NK-92 treated with Interleukin-12 subunit alpha and Interleukin-12 subunit beta, amount 100 ng/mL, for 24 hours (cell line): ENCODE data around the gene TJP1.
"Not testable (repeated sequence)": the region's sequence is repeated elsewhere in the genome, so short reads cannot be mapped to it uniquely, and the experiment has no call there.

Experiments
- DNase-seq: peaks from one replicate; lab custom pipeline; 2025; lab: John Stamatoyannopoulos, UW

TJP1 gene

DNA sequence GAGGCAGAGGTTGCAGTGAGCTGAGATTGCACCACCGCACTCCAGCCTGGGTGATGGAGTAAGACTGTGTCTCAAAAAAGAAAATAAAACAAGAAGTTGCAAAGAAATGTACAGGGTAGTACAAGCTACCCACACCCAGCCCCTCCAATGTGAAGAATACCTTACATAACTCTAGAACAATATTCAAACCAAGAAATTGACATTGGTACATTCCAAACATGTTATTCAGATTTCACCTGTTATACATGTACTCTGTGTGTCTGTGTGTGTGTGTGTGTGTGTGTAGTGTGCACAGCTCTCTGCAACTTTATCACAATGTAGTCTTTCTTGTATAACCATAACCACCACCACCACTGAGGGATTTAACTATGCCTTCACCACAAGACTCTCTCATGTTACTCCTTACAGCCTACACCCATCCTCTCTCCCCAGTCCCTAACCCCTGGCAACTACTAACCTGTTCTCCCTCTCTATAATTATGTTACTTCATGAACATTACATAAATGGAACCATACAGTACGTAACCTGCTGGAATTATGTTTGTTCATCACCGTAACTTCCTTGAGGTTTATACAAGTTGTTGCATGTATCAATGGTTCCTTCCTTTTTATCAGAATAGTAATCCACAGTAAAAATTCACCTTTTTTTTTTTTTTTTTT, 16.2 kb upstream of the TJP1 start:
- no peak for DNase-seq

DNA sequence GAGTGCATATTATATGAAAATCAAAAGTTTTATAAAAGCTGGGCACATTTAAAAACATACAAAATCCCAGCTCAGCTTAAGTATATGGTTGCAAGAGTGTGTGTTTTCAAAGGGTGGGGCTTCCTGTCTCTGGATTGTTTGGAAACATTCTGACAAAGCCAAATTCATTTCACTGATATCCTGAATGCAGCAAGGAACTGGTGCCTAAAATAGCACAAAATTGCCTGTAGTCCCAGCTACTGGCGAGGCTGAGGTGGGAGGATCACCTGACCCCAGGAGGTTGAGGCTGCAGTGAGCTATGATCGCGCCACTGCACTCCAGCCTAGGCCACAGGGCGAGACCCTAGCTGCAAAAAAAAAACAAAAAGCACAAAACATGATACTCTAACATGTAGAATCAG, 13.0 kb upstream of the TJP1 start:
- DNase-seq, result no peak

DNA sequence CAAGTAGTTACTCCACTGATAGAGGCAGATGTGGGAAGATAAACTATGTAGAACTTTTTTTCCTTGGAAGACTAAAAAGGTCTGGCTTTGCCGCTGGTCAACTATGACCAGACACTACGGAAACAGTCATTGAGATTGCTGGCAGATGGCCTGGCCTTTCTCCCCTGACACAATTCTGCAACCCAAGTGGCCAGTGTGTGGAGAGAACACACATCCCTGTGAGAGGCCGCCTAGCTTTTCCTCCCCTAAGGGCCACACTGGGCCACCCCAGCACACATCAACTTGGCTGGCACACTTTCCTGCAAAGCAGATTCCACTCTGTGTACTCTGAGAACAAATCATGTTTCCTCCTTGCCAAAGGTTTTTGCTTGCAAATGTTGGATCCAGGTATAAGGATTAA, 10.4 kb upstream of the TJP1 start:
- no peak for DNase-seq

DNA sequence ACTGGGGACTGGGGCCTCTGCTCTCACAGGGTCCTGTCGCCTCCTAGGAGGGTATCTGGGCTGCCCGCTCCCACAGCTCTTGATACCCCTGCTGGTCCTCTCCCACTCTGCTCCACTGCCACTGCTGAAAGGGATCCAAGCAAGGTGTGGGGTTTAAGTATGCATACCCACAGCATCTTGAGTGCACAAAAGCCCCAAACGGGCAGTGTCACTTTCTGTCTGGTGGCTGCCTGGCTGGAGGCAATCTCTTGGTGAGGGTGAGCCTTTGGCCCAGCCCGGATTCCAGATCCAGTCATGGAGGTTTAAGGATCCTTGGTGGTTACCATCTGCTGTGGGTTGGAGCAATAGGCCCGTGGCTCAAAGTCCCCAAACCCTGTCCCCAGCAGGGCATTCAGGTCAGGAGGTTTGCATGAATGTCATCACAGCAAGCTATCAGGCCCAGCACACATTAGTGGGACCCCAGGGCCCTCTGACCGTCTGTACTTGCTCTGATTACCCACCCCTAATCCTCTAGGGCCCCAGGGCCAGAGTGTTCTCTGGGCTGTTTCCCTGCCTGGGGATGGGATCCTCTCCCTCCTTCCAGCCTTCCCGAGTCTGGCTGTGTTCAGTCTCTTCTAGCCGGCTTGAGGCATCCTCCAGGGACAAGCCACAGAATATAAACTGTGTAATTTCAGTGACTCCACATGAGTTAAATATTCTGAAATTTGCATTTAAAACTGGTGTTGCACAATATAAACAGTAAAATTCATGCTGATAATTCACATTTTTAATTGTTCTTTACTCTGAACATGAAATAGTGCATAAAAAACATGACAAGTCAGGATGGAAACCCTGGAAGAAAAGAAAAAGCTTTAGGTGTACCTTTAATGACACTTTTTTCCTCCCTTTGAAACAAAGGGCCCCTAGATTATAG, 4.9 kb upstream of the TJP1 start:
- DNase-seq, result no peak

DNA sequence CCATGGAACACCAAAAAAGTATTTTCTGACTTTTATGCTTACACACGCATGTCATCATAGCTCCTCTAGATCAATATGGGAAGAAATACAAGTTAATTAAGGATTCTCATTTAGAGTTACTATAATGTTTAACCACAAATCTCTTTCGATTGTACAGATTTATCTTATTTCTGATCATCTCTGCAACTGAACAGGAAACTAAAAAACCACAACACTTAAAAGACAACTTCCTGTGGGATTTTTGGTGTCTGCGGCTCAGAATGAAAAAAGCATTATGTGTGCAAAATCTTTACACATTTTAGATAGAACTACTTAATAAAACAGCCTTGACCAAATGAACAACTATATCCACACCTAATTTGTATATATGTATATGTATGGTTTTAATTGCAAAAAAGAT, 3.0 kb upstream of the TJP1 start:
- DNase-seq, result no peak

DNA sequence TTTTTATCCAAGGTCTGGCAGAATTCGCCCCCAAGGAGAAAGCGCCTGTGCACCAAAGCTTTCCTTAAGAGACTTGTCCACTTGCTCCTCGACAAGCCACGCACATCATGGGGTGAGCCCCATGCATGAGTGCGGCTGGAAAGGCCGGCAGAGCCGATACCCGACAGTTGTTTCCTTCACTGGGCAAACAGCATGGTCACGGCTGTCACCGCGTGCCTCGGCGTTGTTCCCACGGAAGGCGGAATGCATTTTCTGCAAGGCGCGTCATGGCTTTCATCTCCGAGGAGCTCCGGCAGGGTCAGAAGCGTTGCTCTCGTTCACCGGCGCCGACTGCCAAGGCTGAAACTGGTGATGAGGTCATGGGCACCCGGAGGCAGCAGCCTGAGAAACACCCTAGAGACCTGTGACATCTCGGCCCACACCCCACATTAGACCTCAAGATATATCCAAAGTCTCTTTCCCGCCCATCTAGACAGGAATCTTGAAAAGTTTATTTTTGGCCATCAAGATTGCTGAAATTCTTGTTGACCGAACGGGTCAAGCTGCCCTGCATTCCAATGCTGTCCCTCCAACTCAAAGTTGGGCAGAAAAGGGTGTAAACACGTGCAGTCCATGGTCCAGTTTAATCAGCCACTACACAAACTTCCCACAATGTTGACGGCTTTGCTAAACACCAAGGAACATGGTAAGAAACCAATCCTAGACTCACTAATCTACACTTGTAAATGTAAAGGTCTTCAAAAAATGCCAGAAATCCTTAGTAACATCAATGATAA, 604 bp upstream of the TJP1 start:
- no peak for DNase-seq

DNA sequence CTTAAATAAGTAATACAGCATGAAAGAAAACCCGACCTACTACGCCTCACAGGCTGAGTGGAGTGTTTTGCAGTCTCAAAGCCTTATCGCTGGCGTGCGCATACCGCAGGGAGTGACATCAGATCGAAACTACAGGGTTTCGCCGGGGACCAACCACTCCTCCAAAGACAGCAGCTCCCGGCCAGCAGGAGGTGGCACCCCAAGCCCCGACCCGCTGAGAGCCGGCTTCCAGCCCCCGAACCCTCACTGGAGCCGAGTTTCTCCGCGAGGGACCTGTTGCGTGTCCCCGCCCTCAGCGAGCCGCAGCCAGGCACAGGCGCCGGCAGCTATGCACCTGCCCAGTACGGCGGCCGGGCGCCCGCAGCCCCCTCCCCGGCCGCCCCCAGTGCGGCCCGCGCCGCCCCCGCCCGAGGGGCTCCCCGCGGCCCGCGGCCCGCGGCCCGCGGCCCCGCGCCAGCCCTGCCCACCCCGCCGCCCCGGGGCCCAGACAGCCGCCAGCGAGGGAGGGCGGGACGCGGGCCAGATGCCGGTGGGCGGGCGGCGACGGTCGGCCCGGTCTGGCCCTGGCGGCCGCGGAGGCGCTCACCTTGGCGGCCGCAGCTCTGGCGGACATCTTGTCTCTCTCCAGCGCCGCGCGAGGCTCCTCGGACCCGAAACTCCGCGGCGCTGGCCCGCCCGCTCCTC, 710 bp downstream of the TJP1 start:
- DNase-seq, result no peak

DNA sequence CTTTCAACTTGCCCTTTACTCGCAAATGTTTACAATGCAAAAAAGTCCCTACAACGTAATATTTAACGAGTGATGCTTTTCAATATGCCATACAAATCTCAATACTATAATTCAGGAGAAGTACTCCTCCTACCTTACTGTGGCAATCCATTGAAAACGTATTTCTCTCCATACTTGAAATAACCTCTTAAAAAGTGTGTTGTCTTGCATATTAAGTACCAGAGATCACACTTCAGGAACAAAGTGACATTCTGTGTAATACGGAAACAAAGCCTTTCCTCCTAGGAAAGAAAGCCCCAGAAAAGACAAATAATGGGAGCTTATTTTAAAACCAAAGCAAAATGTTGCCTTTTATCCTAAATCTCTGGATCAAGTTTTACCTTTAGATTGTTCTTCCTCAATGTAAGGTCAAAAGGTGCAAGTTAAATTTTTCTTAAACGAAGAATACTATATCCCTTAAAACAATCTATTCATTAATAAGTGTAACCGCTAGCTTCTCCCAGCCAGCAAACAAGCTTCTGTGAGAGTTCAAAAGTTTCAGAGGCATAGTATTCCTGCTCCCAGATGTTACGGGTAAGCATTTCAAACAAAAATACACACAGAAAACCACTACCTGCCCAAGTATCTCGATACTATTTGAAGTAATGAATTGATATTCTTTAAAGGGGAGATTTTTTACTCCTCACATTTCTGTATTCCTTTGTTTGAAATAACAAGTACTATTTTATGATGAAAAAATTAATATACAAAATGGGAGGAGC, 1.7 kb downstream of the TJP1 start:
- DNase-seq, result no peak

DNA sequence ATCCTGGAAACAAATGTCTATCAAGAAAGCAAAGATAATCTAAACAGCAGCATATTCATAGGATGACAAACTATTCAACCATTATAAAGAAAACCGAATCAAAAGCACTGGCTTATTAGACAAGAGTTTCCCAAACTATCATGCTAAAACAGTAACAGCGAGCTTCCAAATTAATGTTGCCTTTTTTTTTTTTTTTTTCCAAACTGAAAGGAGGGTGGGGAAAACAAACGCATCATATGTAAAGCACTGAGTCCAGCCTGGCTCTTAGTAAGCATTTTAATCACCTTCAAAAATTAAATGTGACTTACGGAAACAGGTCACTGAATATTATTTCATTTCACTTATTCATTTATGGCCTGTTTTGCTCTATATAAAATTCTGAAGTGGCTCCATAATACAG, 2.3 kb downstream of the TJP1 start:
- DNase-seq, result no peak

DNA sequence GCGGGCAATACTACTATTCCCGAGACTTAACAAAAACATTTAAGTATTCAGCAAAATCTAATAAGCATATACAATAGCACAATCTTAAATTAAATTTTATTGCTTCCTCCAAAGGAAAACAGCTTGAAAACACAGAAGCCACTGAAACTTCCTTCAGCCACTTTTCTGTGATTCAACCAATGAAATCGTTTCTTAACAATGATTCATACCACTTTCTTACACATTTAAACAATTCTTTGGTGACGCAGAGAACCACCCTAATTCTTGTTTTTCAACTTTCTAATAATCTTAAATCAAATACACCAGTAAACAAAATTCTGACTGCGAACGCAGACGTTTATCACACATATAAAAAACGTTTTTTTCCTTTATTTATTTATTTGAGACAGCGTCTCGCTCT, 4.1 kb downstream of the TJP1 start:
- DNase-seq, result no peak

DNA sequence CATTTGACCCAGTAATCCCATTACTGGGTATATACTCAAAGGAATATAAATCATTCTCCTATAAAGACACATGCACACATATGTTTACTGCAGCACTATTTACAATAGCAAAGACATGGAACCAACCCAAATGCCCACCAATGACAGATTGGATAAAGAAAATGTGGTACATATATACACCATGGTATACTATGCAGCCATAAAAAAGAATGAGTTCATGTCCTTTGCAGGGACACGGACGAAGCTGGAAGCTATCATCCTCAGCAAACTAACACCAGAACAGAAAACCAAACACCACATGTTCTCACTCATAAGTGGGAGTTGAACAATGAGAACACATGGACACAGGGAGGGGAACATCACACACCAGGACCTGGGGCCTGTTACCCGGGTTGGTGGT, 4.8 kb downstream of the TJP1 start:
- DNase-seq, result not testable (repeated sequence)

DNA sequence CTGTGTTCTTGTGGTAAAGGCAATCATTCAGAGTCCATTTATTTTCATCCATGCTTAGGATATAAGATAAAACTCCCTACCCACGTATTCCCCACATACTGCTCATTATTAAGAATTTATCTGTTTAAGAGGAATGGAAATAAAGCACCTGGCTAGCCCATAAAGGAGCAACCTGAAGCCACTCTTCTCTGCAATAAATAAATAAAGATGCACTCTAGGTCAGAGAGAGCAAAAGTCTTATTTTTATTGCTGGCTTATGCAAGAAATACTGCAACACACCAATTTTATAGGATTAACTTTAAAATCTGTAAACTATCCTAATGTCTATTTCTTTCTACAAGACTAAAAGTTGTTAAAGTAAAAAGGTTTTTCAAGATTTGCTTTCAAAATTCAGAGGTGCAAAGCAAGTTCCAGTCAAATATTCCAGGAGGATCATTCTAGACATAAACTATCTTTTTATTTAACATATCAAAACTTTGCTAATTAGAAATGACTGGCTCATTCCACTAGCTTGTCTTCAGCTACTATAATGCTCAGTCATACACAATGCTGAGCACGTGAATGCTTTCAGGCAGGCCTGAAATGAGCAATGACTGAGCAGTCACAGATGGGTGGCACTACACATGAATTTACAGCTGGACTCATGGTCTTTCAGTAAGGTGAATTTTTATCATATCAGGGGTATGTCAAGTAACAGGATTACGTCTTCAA, 7.1 kb downstream of the TJP1 start:
- no peak for DNase-seq

DNA sequence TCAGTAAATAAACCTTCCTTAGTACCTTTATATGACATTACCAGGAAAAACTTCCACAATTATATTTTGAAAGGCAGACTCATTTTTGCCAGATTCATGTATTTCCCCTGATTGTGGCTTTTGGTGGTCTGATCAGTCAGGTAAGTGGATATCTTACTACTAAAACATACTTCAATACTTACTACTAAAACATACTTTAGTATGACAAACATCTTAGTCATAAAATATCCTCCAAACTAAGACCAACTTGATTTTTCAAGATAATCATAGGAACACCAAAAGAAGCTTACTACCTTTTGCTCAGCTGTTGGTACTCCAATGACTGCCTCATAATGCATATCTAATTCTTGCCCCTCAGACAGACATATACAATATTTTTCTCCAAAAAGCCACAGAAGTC, 9.3 kb downstream of the TJP1 start:
- DNase-seq, result no peak

DNA sequence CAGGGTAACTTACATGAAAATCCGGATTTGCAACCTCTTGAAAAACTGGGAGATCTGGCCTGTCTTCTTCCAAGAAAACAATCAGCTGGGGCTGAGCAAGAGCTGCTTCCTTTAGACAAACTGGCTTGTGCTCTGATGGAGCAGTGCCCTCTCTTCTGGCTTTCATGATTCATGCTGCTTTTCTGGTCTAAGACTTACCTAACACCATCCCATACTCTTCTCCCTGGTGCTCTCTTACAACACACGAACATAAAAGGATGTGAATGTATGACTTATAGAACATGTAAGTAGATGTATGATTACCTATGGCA, 9.9 kb downstream of the TJP1 start:
- DNase-seq, result no peak

DNA sequence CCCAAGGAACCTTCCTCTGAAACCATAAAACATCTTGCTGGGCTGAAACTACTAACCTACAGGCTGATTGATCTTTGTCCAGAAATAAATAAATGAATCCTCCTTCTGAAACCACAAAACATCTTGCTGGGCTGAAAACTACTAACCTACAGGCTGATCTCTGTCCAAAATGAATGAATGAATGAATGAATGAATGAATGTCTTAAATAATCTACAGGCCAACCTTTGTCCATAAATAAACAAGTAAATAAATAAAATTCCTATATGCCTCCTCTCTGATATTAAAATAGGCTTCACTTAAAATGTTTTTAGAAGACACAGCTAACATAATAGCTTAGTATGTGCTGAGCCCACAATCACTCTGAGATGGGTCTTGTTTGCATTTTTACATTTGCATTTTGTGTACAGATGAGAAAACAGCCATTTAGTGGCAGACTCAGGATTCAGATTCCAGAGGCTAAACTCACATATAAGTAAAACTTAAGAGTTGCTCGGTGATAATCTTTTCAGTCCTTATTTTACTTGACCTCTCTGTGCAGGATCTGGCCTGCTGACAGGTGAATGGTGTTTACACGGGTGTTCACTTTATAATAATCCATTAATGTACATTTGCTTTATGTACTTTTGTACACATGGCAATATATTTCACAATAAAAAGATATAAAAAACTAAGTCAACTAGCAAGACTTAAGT, 10.4 kb downstream of the TJP1 start:
- no peak for DNase-seq

DNA sequence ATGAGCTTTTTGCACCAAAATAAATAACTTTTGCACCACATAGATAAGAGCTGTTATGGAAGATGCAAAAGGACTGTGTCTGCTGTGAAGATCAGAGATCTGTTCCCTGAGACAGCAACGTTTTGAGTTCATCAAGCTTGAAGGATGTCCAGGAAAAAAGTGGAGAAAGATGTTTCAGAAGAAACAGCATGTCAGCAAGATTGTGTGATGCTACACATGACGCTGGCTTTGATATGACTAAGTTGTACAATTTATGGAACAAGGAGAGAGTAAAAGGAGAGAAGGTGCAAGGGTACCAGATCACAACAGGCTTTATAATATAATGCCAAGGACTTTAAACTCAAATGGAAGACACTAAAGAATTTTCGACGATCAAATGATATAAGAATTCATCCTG, 16.6 kb downstream of the TJP1 start:
- no peak for DNase-seq

DNA sequence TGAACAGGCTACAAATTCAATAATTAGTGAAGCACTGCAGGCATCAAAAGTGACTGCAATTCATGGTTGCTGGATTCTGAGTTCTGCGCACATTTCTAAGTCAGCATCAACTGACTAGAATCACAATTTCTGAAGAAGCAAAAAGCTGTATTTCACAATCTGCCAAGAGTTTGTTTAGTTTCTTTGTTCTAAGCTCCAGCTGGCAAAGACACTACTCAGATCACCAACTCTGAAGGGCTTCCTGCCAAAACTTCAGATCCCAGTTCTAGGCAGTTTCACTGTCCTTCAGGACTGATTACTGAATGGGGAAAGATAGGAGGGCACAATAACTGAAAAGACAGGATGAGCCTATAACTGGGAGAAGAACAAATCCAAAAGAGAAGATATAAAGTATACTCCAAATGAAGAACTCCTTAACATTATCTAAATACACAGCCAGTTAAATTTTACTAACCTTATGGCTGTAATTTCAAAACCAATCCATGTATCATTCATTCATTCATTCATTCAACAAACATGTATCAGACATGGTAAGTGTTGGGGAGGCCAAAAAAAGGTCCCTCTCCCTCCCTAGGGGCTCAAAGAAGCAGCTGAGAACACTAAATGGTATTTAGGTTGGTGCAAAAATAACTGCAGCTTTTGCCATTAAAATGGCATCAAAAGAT, 17.1 kb downstream of the TJP1 start:
- DNase-seq, result no peak

DNA sequence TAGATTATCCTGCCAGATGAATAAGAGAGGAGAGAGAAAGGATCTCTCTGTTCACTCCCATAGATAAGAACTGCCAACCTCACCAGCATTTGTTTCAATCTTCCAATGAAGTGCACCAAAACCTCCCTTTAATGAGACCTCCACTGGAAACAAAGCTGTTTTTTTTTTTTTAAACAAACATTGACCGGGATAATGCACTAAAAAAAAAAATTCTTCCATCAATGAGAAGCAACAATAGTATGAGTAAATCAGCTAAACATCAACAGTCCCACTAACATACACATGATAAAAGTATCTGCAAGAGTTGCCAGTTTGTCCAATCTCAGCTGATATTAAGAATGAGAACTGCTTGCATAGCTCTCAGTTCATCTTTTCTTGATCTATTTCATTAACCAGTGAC, 19.9 kb downstream of the TJP1 start:
- no peak for DNase-seq

DNA sequence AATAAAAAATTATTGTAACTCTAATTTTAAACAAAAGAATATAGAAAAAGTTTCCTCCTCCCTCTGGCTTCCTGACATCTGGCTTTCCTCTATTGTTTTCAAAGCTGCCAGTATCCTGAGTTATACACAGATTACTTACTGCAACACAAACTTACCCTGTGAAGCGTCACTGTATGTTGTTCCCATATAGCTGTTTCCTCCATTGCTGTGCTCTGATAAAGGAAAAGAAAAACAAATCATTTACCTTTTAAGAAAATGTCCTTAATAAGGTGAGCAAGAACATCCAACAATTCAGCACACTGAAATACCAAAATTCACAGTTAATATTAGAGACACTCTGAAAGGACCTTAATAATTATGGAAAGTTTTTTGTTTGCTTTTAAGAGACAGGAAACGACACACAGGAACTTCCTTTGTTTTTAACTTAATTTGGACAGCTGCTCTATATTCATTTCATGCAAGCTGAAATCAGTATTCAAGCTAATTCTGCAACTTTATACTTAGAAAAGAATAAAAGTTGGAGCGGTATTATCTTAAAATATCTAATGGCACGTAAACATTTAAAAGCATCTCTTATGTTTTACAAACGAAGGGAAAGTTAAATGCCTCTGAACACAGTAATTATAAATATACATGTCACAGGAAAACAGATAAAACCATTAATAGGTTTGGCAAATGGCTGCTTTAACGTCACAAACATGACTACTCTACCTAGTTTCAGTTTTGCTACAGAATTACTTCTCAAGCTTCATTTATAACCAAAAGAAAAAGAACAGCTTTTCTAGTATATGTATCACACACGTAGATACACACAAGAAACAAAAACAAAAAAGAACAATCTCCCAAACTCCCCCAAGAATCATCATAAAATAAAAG, 21.5 kb downstream of the TJP1 start:
- DNase-seq, result no peak
